Thyroid gland (tissue), 4 donors: Measurements from ENCODE around the gene DBF4B. TPM values are rescaled to one million over a fixed set of nuclear protein-coding genes. Genes with fewer than 3 reads are reported as not detected.

Experiments used
- DNase-seq, 2 donors: peaks; one replicate each; pipeline ENCODE4 v3.0.0-alpha.2; 2019
- H3K27ac ChIP-seq, 3 donors: fragments of 200-600 bp; sonication (generic); 1 replicate in 2 of 3; 2 replicates in 1 of 3; pipeline ENCODE4 v1.5.1; 2016 to 2019; ENCODE audit warnings: mild to moderate bottlenecking in 1 of 3, moderate library complexity in 1 of 3
- H3K27me3 ChIP-seq: fragments of 200-600 bp; sonication (generic); one replicate; pipeline ENCODE4 v1.5.1; 2019
- H3K36me3 ChIP-seq, 2 donors: fragments of 200-600 bp; sonication (generic); one replicate each; pipeline ENCODE4 v1.5.1; 2016 to 2019
- H3K4me1 ChIP-seq, 2 donors: fragments of 200-600 bp; sonication (generic); one replicate each; pipeline ENCODE4 v1.5.1; 2017 to 2019
- H3K4me3 ChIP-seq, 3 donors: fragments of 200-600 bp; sonication (generic); replicated peaks in 1 of 3; 1 replicate in 2 of 3; 2 replicates in 1 of 3; pipeline ENCODE4 v1.5.1; 2016; ENCODE audit warnings: mild to moderate bottlenecking in 1 of 3
- H3K9me3 ChIP-seq: fragments of 200-600 bp; sonication (generic); one replicate; pipeline ENCODE4 v1.5.1; 2017
- CTCF ChIP-seq, 6 experiments: fragments of 200-600 bp in 3 of 6; fragments of 450-650 bp in 3 of 6; sonication (generic) in 3 of 6; IDR thresholded peaks; one replicate each; pipeline ENCODE4 v1.5.1; 2016 to 2019; ENCODE audit warnings: antibody characterized with exemption in 6 of 6, mild to moderate bottlenecking in 2 of 6, inconsistent platforms in 1 of 6, moderate library complexity in 1 of 6
- POLR2A ChIP-seq, 2 donors: fragments of 450-650 bp; IDR thresholded peaks; one replicate each; pipeline ENCODE4 v1.6.1; 2017; ENCODE audit warnings: antibody characterized with exemption in 2 of 2, mild to moderate bottlenecking in 2 of 2, moderate library complexity in 1 of 2
- WGBS, 2 donors: methylation state at CpG; one replicate each; pipeline ENCODE4 v1.1.5; 2017; 5-methylcytosine and 5-hydroxymethylcytosine counted together
- intact Hi-C: fragments of 100-400 bp; cut with DNase I; formaldehyde crosslinking; loops from one replicate; pipeline ENCODE4 v1.15.1; 2023
- total RNA-seq, 4 donors: library from RNA; depleted of rRNA; stranded (reverse); fragments of >200 nt; gene quantifications; one replicate each; pipeline ENCODE4 v1.2.3, GENCODE V29; 2016

Gene DBF4B
- total RNA-seq, 4 donors from 2014 or later, result 2.4 to 8.0 (median 5.1) TPM

- Histone ChIP-seq H3K27me3 (no peaks in the 10 kb centered on the region), H3K4me3 (peak overlapping the region in 1 of 3 donors; percentile 16), H3K9me3 (no peaks in the 10 kb centered on the region), H3K27ac (no peak overlapping the region), H3K36me3 (no peaks in the 10 kb centered on the region), H3K4me1 (peaks cover 13 to 22% of the 10 kb centered on the region in 2 donors)
- 15 to 31% methylated on average over 26 to 31 of the region's 36 CpGs for WGBS, 2 donors
- peak; percentile 65 to 68 for DNase-seq
- no peak for TF ChIP-seq POLR2A (IDR thresholded peaks at IDR 0.05)
- TF ChIP-seq CTCF (IDR thresholded peaks at IDR 0.05), result peak; percentile 54 to 87 (median 72)
- intact Hi-C loops, result loop anchor here (5.0 kb wide), 2 partner anchors 243 to 353 kb away; partner anchors contain the start of gene PLCD3
Observed at GRCh38 chr17:44779211-44780025, 71.0 kb downstream of the DBF4B start.

GRCh38 chr17:44780161-44780560, 71.7 kb downstream of the DBF4B start:
- Histone ChIP-seq H3K36me3 (no peaks in the 10 kb centered on the region), H3K4me1 (peaks cover 10 to 17% of the 10 kb centered on the region in 2 donors), H3K4me3 (no peak overlapping the region), H3K27ac (no peak overlapping the region), H3K27me3 (no peaks in the 10 kb centered on the region), H3K9me3 (no peaks in the 10 kb centered on the region)
- intact Hi-C loops, result no loop called here
- WGBS, 2 donors, result 89 to 91% methylated on average over 12 of the region's 12 CpGs
- no peak for DNase-seq
- TF ChIP-seq POLR2A (IDR thresholded peaks at IDR 0.05) (no peak), CTCF (IDR thresholded peaks at IDR 0.05) (no peak)

DNA sequence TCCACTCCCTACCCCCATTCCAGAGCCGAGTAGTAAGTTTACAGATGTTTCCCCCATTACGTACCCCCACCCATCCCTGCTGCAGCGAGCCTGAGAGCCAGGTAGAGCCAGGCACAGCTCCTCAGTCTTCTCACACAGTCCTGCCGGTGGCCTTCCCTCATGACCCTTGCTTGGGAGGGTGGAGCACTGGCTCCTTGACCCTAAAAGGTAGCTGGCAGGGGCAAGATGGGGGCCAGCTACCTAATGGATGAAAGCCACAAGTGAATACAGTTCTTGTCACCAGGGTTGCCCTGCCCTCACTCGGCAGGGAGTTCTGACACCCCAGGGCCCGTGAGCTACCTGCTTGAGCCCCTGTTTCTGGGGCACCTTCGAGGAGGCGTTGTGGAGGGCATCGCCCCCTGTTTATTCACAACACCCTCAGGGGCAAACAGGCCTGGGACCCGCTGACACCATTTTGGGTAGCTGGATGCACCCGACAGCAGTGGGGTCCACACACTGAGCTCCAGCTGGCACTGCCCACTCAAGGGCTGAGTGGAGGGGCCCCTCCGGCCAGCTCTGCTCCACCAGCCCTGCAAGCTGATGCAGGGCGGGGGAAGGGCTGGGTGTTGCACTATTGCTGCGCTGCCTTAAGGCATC, 72.5 kb downstream of the DBF4B start:
- no peak for DNase-seq
- Histone ChIP-seq H3K27ac (no peak overlapping the region), H3K27me3 (no peaks in the 10 kb centered on the region), H3K9me3 (no peaks in the 10 kb centered on the region), H3K4me1 (peaks cover 7 to 14% of the 10 kb centered on the region in 2 donors), H3K4me3 (no peak overlapping the region), H3K36me3 (no peaks in the 10 kb centered on the region)
- intact Hi-C loops, result no loop called here
- TF ChIP-seq CTCF (IDR thresholded peaks at IDR 0.05) (no peak), POLR2A (IDR thresholded peaks at IDR 0.05) (no peak)
- WGBS, 2 donors, result 93 to 97% methylated on average over 10 to 13 of the region's 14 CpGs

DNA sequence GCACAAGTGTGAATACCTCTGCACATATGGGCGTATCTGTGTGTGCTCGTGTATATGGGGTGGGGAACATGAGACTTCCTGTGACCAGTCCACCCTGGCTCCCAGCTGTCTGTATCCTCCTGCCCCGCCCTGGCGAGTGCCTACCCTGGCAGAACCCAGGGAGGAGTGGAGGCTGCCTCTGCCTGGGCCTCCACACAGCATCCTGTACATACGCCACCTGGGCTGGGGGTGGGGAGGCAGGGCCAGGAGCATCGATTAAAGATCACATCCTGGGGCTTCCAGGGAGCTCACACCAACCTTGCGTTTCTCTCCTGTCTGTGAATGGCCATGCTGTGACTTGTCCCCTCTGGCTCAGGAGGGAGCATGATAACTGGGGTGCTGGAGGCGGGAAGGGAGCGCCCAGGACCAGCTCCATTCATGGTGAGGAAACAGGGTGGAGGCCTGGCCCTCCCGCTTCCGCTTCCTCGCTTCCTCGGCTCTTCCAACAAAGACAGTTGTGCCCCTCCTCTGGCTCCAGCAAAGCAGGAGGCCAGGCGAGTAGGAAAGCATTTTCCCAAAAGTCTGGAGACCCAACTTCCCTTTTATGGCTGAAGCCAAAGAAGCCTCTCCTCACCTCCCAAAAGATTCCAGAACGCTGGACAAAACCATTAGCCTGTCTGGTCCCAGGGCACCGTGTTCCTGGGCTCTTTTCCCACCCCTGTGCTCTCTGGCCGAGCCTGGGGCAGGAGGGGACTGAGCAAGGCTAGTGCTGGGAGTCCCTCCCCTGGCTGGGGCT, 73.3 kb downstream of the DBF4B start:
- H3K36me3 ChIP-seq, result no peaks in the 10 kb centered on the region
- DNase-seq, result no peak
- H3K27me3 ChIP-seq, result no peaks in the 10 kb centered on the region
- peaks cover 2 to 18% of the 10 kb centered on the region in 2 donors for H3K4me1 ChIP-seq
- no peaks in the 10 kb centered on the region for H3K9me3 ChIP-seq
- TF ChIP-seq POLR2A (IDR thresholded peaks at IDR 0.05), result no peak
- no peak for TF ChIP-seq CTCF (IDR thresholded peaks at IDR 0.05)
- no peak overlapping the region for H3K4me3 ChIP-seq
- peak overlapping the region; percentile 8 to 50 (median 21) for H3K27ac ChIP-seq
- intact Hi-C loops, result no loop called here
- WGBS, 2 donors, result 51 to 53% methylated on average over 17 of the region's 17 CpGs
